Measurements from ENCODE around the gene EXOC6.

DNA sequence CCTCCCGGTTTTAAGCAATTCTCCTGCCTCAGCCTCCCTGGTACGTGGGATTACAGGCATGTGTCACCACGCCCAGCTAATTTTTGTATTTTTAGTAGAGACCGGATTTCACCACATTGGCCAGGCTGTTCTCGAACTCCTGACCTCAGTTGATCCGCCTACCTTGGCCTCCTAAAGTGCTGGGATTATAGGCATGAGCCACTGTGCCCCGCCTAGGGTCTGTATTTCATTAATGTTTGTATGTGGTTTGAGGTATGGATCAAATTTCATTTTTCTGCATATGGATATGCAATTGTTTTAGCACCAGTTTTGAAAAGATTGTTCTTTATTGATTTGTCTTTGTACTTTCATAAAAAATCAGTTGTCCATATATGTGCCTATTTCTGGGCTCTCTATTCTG lies 251.3 kb downstream of the EXOC6 start:
- no peak for TF ChIP-seq POLR2A (IDR thresholded peaks at IDR 0.05)
- TF ChIP-seq, protein P1, sequence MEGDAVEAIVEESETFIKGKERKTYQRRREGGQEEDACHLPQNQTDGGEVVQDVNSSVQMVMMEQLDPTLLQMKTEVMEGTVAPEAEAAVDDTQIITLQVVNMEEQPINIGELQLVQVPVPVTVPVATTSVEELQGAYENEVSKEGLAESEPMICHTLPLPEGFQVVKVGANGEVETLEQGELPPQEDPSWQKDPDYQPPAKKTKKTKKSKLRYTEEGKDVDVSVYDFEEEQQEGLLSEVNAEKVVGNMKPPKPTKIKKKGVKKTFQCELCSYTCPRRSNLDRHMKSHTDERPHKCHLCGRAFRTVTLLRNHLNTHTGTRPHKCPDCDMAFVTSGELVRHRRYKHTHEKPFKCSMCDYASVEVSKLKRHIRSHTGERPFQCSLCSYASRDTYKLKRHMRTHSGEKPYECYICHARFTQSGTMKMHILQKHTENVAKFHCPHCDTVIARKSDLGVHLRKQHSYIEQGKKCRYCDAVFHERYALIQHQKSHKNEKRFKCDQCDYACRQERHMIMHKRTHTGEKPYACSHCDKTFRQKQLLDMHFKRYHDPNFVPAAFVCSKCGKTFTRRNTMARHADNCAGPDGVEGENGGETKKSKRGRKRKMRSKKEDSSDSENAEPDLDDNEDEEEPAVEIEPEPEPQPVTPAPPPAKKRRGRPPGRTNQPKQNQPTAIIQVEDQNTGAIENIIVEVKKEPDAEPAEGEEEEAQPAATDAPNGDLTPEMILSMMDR (IDR thresholded peaks at IDR 0.05), result no peak

Data from heart left ventricle (tissue), 13 donors.